KOPT-K1 (cell line): ENCODE data around the gene PIP5KL1.

Source experiments
- H3K27ac ChIP-seq: fragments of 200-600 bp; sonication (generic); 2 replicates; pipeline ENCODE4 v1.5.1; 2016; ENCODE audit warnings: antibody characterized with exemption, mild to moderate bottlenecking, low read depth, low read length; ENCODE audit not compliant: poor library complexity, severe bottlenecking
- H3K36me3 ChIP-seq: fragments of 200-600 bp; sonication (generic); 2 replicates; pipeline ENCODE4 v1.5.1; 2017; ENCODE audit warnings: antibody characterized with exemption, mild to moderate bottlenecking, low read length, moderate library complexity; ENCODE audit not compliant: insufficient read depth
- H3K9me3 ChIP-seq: fragments of 200-600 bp; sonication (generic); 2 replicates; pipeline ENCODE4 v1.5.1; 2017; ENCODE audit warnings: antibody characterized with exemption, low read length, mild to moderate bottlenecking; ENCODE audit not compliant: insufficient read depth, poor library complexity, severe bottlenecking

PIP5KL1 gene

GRCh38 chr9:127920794-127921193, 9.8 kb downstream of the PIP5KL1 start:
- Histone ChIP-seq H3K36me3 (no peaks in the 10 kb centered on the region), H3K9me3 (no peaks in the 10 kb centered on the region), H3K27ac (no peak overlapping the region)

- H3K9me3 ChIP-seq: no peaks in the 10 kb centered on the region
- no peaks in the 10 kb centered on the region for H3K36me3 ChIP-seq
- H3K27ac ChIP-seq: no peak overlapping the region
Measured at GRCh38 chr9:127919253-127919815, 11.2 kb downstream of the PIP5KL1 start.

GRCh38 chr9:127918183-127919107, 12.1 kb downstream of the PIP5KL1 start:
- Histone ChIP-seq H3K27ac (no peak overlapping the region), H3K9me3 (no peaks in the 10 kb centered on the region), H3K36me3 (no peaks in the 10 kb centered on the region)

DNA sequence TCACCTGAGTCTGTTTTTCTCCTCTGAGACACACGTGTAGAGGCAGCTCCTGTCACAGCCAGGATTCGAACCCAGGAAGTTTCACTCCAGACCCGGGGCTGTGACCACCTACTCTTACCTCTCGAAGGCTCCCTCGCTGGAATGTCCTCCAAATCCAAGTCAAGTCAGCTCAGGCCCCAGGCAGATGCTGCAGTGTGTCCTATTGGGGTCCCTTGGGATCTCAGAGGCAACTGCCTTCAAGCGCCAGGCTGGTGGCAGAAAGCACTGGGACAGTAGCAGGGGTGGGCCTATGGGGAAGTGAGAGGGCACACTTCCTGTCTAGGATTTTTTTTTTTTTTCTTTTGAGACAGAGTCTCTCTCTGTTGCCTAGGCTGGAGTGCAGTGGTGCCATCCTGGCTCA, 13.0 kb downstream of the PIP5KL1 start:
- no peaks in the 10 kb centered on the region for H3K9me3 ChIP-seq

GRCh38 chr9:127916720-127917581, 13.6 kb downstream of the PIP5KL1 start, which contains the start of gene ST6GALNAC4:
ST6GALNAC4 (minus strand) TSS chr9:127917041; CDS start chr9:127916419, 622 bp downstream.
- Histone ChIP-seq H3K9me3 (no peaks in the 10 kb centered on the region), H3K27ac (peak within 1 kb of the TSS; percentile 32), H3K36me3 (no peaks in the 10 kb centered on the region)

More for the DNA sequence above, 13.0 kb downstream of the PIP5KL1 start:
- Histone ChIP-seq H3K27ac (no peak overlapping the region), H3K36me3 (no peaks in the 10 kb centered on the region)

DNA sequence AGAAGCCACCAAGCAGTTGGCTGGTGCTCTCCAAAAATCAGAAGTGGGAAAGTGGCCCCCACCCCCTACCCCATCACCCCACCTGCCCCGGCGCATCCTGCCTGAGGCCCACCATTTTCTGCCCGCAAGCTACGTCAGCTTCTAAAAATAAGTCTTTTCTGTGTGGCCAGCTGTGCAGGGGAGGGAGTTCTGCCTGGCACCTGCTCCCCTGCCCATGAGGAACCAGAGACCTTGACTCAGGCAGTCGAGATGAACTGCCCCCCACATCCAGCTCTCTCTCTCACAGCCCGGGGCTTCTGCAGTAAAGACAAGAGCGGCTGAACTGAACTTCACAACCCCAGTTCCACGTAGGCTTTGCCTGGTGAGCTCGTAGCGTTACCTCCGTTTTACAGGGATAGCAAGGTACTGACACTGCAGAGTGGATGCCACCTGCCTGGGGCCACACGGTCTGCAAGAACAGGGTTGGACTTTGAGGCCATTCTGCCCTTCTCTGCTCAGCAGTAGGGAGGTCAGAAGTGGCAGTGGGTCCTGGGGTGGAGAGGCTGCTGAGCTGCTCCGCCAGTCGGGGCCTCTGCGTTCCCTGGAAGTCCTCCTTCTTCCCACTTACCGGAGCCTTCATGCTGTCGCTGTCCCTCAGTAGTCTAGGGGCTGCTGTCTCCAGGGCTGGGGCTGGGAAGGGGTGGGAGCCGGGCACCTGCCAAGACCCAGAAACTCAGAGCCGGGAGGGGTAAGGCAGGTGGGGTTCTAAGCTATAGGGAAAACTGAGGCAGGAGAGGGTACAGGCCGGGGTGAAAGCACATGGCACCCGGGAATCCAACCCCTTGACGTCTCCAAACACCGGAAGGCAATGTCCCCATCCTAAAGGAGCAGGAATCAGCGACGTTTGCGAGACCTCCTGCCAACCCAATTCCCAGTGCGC, 14.5 kb downstream of the PIP5KL1 start:
- Histone ChIP-seq H3K27ac (peak overlapping the region; percentile 32), H3K9me3 (no peaks in the 10 kb centered on the region), H3K36me3 (no peaks in the 10 kb centered on the region)

DNA sequence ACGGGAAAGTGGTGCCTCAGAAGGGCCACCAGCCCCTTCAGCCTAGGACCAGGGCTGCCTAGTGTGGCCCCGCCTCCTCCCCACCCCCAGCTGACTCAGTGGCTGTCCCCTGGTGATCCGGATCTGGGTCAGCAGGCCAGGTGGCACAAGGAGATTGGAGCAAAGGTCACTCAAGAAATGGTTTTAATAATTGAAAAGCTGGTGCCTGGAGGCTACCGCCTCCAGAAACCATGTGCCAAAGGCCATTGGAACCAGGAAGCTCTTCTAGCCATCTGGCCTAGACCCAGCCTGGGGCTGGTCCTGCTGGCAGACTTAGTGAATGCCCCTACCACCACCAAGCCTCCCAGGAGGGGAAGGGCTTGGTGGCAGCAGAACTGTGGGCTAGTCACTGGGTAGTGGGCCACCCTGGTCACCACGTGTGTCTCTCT, 15.2 kb downstream of the PIP5KL1 start:
- Histone ChIP-seq H3K27ac (peak overlapping the region; percentile 32), H3K36me3 (no peaks in the 10 kb centered on the region), H3K9me3 (no peaks in the 10 kb centered on the region)

GRCh38 chr9:127913682-127914081, 16.9 kb downstream of the PIP5KL1 start:
- H3K36me3 ChIP-seq: no peaks in the 10 kb centered on the region
- H3K9me3 ChIP-seq: no peaks in the 10 kb centered on the region
- no peak overlapping the region for H3K27ac ChIP-seq

- Histone ChIP-seq H3K27ac (no peak overlapping the region), H3K9me3 (no peaks in the 10 kb centered on the region), H3K36me3 (no peaks in the 10 kb centered on the region)
Measured at GRCh38 chr9:127912882-127913281, 17.7 kb downstream of the PIP5KL1 start.

DNA sequence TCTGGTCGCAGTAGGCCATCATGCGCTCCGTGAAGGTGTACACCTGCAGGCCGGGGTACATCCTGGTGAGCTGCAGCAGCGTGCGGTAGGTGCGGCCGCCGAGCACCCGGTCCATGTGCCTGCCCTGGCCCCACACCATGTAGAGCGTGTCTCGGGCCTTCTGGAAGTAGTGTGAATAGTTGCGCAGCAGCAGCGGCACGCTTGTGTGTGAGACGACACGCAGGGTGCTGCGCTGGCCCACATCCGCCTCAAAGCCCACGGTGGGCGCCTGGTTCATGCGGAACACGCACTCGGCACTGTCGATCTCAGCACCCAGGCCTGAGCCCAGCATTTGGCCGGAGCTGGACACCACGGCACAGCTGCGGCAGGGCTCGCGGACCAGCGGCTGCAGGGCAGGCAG, 18.3 kb downstream of the PIP5KL1 start:
- H3K9me3 ChIP-seq: no peaks in the 10 kb centered on the region
- H3K27ac ChIP-seq: no peak overlapping the region
- no peaks in the 10 kb centered on the region for H3K36me3 ChIP-seq

DNA sequence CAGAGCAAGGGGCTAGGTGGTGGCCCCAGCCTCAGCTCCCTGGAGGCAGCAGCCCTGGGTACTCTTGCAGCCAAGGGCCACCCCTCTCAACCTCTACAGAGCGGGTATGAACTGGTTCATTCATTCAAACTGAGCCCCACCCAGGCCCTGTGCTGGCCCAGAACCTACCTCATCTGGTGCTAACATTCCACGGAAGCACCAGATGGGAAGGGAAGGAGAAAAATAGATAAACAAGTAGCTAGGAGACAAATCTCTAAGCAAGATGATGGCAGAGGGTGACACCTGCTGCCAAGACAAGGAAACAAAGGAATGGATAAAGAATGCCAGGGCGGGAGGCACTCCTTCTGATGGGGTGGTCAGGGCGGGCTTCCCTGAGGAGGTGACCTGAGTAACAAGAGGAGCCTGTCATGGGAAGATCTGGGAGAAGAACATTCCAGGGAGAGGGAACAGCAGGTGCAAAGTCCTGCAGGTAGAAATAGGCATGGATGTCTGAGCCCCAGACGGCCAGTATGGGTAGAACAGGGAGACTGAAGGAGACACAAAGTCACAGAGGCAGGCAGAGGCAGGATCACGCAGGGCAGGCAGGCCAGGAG, 19.9 kb downstream of the PIP5KL1 start:
- no peaks in the 10 kb centered on the region for H3K36me3 ChIP-seq
- H3K27ac ChIP-seq: no peak overlapping the region
- H3K9me3 ChIP-seq: no peaks in the 10 kb centered on the region

- H3K36me3 ChIP-seq: no peaks in the 10 kb centered on the region
- H3K9me3 ChIP-seq: no peaks in the 10 kb centered on the region
- H3K27ac ChIP-seq: no peak overlapping the region
Measured at GRCh38 chr9:127909839-127910273, 20.7 kb downstream of the PIP5KL1 start.

DNA sequence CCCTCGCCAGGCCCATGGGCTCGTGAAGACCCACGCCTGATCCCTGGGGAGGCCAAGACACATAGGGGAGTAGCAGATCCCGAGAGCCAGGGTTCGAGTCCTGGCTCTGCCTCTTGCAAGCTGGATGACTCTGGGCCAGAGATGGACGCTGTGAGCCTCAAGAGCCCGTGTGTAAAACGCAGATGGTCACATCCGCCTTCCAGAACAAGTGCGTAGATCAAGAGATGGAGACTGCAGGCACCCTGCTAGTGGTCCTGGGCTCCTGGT, 22.0 kb downstream of the PIP5KL1 start:
- no peaks in the 10 kb centered on the region for H3K36me3 ChIP-seq

More for the DNA sequence above, 22.0 kb downstream of the PIP5KL1 start:
- no peak overlapping the region for H3K27ac ChIP-seq
- H3K9me3 ChIP-seq: no peaks in the 10 kb centered on the region
